ENCODE measurements around the gene TBC1D30. TPM values are rescaled to one million over a fixed set of nuclear protein-coding genes. Genes with fewer than 3 reads are reported as not detected.

Gene TBC1D30
- polyA plus RNA-seq, 1 donor from 2014 or later = not detected

DNA sequence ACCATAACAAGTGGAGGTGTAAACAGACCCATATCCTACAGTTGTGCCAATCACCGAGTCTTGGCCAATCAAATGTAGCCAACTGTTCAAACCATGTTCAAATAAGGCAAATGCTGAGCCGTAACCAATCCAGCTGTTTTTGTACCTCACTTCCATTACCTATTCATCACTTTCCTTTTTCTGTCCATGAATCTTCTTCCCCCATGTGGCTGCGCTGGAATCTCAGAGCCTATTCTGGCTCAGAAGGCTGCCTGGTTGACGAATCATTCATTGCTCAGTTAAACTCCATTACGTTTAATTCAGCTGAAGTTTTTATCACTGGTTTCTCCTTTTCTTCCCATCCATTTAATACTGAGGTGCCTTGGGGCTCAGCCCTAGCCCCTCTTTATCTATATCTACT lies 71.1 kb downstream of the TBC1D30 start:
- H3K4me3 Mint-ChIP-seq = no peak overlapping the region
- peaks cover 7% of the 10 kb centered on the region for H3K27me3 Mint-ChIP-seq
- H3K27ac Mint-ChIP-seq = no peak overlapping the region
- H3K4me1 Mint-ChIP-seq = no peaks in the 10 kb centered on the region
- no peaks in the 10 kb centered on the region for H3K9me3 Mint-ChIP-seq
- H3K36me3 Mint-ChIP-seq = peaks cover 3% of the 10 kb centered on the region

DNA sequence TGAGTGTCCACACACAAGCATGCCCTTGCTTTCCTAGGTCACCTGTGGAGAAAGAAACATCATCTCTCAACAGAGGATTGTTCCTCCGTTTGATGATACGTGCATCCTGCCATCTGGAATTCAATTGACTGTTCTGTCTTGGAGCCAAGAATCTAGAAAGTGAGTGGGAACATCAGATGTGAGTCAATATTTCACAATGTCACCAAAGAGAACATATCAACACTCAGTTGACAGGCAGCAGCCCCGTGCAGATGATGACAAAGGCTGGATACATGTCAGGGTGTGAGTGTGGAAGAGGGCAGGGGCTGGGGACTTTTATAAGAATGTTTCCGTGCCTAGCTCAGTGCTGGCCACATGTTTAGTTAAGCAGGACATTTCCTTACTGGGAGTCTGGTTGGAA lies 76.1 kb downstream of the TBC1D30 start:
- peaks cover 0 to 3% (median 0%) of the 10 kb centered on the region in 3 donors for H3K9me3 Mint-ChIP-seq
- no peak overlapping the region for H3K27ac Mint-ChIP-seq
- H3K4me1 Mint-ChIP-seq = no peaks in the 10 kb centered on the region
- peaks cover 6% of the 10 kb centered on the region for H3K27me3 Mint-ChIP-seq
- no peak overlapping the region for H3K4me3 Mint-ChIP-seq
- H3K36me3 Mint-ChIP-seq = peaks cover 3% of the 10 kb centered on the region

- H3K36me3 Mint-ChIP-seq = peaks cover 3% of the 10 kb centered on the region
- H3K4me1 Mint-ChIP-seq = no peaks in the 10 kb centered on the region
- no peak overlapping the region for H3K4me3 Mint-ChIP-seq
- H3K9me3 Mint-ChIP-seq = peaks cover 0 to 3% (median 0%) of the 10 kb centered on the region in 3 donors
- peaks cover 6% of the 10 kb centered on the region for H3K27me3 Mint-ChIP-seq
- H3K27ac Mint-ChIP-seq = no peak overlapping the region
Measured at GRCh38 chr12:64903479-64904152, 79.2 kb downstream of the TBC1D30 start.

DNA sequence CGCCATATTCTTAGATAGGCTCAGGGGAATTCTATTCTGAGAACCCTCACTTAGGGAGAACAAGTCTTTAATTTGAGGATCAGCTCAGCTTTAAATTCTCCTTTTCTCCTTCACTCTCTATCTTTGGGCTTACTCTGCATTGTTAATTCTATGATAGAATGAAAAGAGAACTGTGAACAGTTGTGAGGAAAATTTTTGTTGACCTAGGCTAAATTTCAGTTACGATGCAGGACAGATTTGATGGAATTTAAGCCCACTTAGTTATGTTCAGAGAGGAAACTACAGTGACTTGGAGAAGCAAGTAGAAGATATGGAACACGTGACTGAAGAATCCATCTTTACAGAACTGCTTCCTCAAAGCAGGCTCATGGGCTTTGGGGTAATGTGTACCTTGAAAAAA lies 82.7 kb downstream of the TBC1D30 start:
- Mint-ChIP-seq H3K27ac (no peak overlapping the region), H3K27me3 (peaks cover 12% of the 10 kb centered on the region), H3K36me3 (no peaks in the 10 kb centered on the region), H3K9me3 (peaks cover 0 to 3% (median 0%) of the 10 kb centered on the region in 3 donors), H3K4me3 (no peak overlapping the region), H3K4me1 (no peaks in the 10 kb centered on the region)

GRCh38 chr12:64909124-64909523 lies 84.7 kb downstream of the TBC1D30 start:
- Mint-ChIP-seq H3K27me3 (peaks cover 9% of the 10 kb centered on the region), H3K4me3 (no peak overlapping the region), H3K36me3 (no peaks in the 10 kb centered on the region), H3K4me1 (no peaks in the 10 kb centered on the region), H3K9me3 (no peaks in the 10 kb centered on the region), H3K27ac (no peak overlapping the region)

DNA sequence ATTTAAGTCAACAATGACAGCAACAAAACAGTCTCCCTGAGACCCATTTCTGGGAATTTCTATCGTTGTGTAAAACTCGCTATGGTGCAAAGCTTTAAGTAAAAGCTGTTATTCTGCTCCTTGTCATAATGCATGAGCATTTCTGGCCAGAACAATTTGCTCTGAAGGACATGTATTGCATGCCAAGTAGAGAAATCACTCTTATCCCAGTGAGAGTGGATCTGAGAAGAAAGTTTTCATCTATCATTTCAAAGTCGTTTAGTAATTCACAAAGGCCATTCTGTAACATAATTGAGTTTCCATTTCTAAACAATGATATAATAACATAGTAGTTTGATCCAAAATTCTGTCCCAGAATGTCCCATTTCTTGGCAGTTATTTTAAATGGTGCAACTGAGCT lies 86.6 kb downstream of the TBC1D30 start:
- no peaks in the 10 kb centered on the region for H3K4me1 Mint-ChIP-seq
- H3K27me3 Mint-ChIP-seq = peaks cover 13% of the 10 kb centered on the region
- no peak overlapping the region for H3K4me3 Mint-ChIP-seq
- no peaks in the 10 kb centered on the region for H3K36me3 Mint-ChIP-seq
- no peaks in the 10 kb centered on the region for H3K9me3 Mint-ChIP-seq
- H3K27ac Mint-ChIP-seq = no peak overlapping the region

DNA sequence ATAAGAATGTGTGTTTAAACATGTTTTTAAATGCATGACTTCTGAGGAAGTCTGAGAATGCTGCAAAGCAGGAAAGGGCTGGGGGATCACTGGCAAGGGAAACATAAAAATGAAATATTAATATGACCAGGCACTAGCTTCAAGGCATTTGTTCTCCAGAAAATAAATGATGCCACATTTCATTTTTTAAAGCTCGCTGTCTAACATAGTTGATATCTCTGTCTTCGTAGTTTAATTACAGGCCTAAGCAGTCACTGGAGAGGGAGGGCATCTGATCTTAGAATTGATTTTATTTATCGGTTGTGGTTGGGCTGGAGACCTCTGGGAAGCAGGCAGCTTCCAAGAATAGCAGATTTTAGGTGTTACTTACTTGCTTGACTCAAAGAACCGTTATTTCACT lies 87.5 kb downstream of the TBC1D30 start:
- H3K9me3 Mint-ChIP-seq = no peaks in the 10 kb centered on the region
- no peaks in the 10 kb centered on the region for H3K36me3 Mint-ChIP-seq
- H3K4me1 Mint-ChIP-seq = no peaks in the 10 kb centered on the region
- no peak overlapping the region for H3K4me3 Mint-ChIP-seq
- H3K27me3 Mint-ChIP-seq = peaks cover 13% of the 10 kb centered on the region
- no peak overlapping the region for H3K27ac Mint-ChIP-seq

DNA sequence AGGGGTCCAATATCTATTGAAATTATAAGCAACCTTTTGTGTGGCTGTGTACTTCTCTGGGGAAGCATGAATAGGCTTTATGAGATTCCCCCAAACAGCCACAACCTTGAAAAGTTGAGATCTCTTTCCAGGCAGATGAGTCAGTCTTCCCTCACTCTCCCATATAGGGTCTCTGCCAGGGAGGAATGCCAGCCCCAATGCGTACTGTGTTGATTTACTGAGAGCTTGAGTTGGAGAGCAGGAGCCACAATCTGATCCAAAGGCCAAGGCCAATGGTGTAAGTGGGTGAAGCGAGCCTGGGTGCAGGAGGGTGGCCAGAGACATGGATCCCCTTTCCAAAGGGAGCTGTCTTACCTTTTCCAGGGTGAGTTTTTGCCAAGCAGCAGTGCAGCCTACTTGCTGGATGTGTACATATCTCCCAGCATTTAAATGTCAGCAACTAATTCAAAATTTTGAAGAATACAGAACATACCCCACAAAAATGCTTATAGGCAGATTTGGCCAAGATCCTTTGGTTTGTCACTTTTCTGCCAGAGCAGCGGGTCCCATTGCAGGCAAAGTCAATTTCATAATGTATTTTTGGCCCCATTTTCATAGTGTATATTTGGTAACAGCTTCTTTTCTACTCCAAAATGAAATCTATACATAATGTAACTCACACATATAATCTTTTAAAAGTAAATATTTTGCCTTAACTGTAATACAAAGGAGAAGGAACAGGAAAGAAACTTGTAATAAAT lies 88.2 kb downstream of the TBC1D30 start:
- H3K4me1 Mint-ChIP-seq = no peaks in the 10 kb centered on the region
- no peaks in the 10 kb centered on the region for H3K36me3 Mint-ChIP-seq
- no peak overlapping the region for H3K27ac Mint-ChIP-seq
- no peaks in the 10 kb centered on the region for H3K9me3 Mint-ChIP-seq
- no peak overlapping the region for H3K4me3 Mint-ChIP-seq
- peaks cover 13% of the 10 kb centered on the region for H3K27me3 Mint-ChIP-seq

DNA sequence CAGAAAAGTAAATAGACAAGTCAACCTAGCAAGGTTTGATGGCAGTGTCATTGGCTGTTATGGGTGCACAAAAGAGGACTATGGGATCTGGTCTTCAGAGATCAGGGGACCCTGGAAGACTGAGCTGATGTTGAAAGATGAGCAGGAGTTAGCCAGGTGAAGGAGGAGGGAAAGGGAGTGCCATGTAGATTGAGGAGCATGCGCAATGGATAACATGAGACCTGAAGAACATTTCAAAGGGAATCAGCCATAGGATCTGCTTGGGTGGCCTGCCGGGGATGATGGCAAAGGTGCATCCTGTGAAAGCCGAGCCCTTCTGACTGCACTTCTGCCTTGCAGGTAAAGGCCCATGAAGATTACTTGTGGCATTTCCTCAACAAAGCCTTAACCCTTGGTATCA lies 90.8 kb downstream of the TBC1D30 start:
- H3K4me3 Mint-ChIP-seq = no peak overlapping the region
- H3K9me3 Mint-ChIP-seq = no peaks in the 10 kb centered on the region
- H3K27me3 Mint-ChIP-seq = peaks cover 18% of the 10 kb centered on the region
- no peak overlapping the region for H3K27ac Mint-ChIP-seq
- no peaks in the 10 kb centered on the region for H3K36me3 Mint-ChIP-seq
- H3K4me1 Mint-ChIP-seq = no peaks in the 10 kb centered on the region

DNA sequence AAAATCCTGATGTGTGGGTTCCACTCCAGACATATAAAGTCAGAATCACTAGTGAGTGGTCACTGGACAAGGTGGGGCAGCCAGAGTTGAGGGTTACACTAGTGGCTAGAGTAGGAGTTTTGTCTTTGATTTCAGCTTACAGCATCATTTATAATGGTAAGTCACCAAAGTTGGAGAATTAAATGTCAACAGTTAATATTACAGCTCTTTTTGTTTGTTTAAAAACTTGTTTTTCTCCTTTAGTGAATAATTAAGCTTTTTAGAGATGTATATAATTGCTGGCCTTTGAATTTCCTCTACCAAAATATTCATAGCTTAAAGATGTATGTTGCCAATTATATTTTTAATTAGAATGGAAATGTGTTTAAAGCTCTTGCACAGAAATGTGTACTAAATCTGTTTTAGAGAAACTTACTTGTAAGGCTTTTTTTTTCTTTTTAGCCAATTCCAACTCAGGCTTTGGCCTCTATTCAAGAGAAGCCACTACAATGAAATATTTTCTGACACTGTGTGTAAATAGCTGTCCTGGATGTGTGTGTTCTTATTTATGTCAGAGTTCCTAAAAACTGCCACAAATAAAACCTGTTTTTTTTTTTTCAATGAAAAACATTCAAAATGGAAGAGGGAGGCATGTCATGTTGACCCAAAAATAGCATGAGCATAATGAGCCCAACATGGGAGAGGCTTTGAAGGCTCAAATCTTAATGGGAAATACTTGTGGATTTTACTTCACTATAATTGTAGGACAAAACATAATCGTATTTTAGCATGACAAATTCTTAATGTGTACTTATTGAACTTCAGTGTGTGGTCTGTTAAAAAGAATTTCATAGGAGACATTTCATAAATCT lies 92.2 kb downstream of the TBC1D30 start:
- Mint-ChIP-seq H3K4me1 (no peaks in the 10 kb centered on the region), H3K27me3 (peaks cover 14% of the 10 kb centered on the region), H3K9me3 (no peaks in the 10 kb centered on the region), H3K36me3 (no peaks in the 10 kb centered on the region), H3K27ac (no peak overlapping the region), H3K4me3 (no peak overlapping the region)

GRCh38 chr12:64918344-64918743 lies 93.9 kb downstream of the TBC1D30 start:
- Mint-ChIP-seq H3K4me1 (no peaks in the 10 kb centered on the region), H3K36me3 (no peaks in the 10 kb centered on the region), H3K9me3 (no peaks in the 10 kb centered on the region), H3K4me3 (no peak overlapping the region), H3K27me3 (peaks cover 11% of the 10 kb centered on the region), H3K27ac (no peak overlapping the region)

- Mint-ChIP-seq H3K27ac (no peak overlapping the region), H3K27me3 (peaks cover 11% of the 10 kb centered on the region), H3K36me3 (no peaks in the 10 kb centered on the region), H3K9me3 (no peaks in the 10 kb centered on the region), H3K4me3 (no peak overlapping the region), H3K4me1 (no peaks in the 10 kb centered on the region)
Measured at GRCh38 chr12:64918801-64919200, 94.4 kb downstream of the TBC1D30 start.

DNA sequence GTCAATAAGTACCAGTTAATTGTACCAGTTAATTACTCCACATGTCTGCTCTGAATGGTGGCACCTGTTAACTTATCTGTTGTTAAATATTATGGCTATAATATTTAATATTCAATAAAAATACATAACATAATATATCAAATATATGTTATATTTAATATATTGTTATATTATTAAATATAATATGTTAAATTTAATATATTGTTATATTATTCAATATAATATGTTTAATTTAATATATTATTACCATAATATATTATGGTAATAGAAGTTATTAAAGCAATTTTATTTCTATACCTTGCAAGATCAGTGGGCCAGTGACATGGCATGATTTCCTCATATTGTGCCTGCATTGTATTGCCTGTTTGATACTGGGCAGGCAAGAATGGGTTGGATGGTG lies 98.4 kb downstream of the TBC1D30 start:
- Mint-ChIP-seq H3K9me3 (no peaks in the 10 kb centered on the region), H3K4me1 (no peaks in the 10 kb centered on the region), H3K27me3 (peaks cover 5% of the 10 kb centered on the region), H3K36me3 (no peaks in the 10 kb centered on the region), H3K4me3 (no peak overlapping the region), H3K27ac (no peak overlapping the region)

DNA sequence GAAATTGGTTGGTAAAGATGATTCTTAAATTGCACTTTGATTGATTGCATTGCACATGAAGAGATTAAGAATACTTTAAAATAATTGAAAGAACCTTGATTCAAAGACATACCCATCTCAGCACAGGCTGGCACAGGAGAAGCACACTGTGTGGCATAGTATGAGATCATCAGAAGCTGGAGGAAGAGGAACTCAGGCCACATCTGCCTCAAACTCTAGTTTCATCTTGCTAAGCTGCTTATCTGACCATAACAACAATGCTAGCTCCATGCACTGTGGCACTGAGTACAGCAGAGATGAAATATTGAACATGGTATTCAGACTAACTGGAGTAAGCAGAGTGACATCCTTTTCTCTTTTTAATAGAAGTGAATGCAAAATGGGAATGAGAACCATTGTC lies 99.1 kb downstream of the TBC1D30 start:
- no peaks in the 10 kb centered on the region for H3K36me3 Mint-ChIP-seq

More for the DNA sequence above, 99.1 kb downstream of the TBC1D30 start:
- Mint-ChIP-seq H3K9me3 (no peaks in the 10 kb centered on the region), H3K27ac (no peak overlapping the region), H3K4me1 (no peaks in the 10 kb centered on the region), H3K4me3 (no peak overlapping the region), H3K27me3 (peaks cover 7% of the 10 kb centered on the region)
